IMR-90 (cell line): ENCODE measurements around the gene GOLGA8N. TPM values are rescaled to one million over a fixed set of nuclear protein-coding genes. Genes with fewer than 3 reads are reported as not detected.
A peak's percentile ranks its signal among the peaks of the same experiment; 100 is the strongest.

ENCODE experiments used
- ATAC-seq: fragments of 200-7000 bp; cut with Tn5 transposase; 2 replicates; pipeline ENCODE4 v1.9.1; 2020; ENCODE audit warnings: low read depth, mild to moderate bottlenecking, moderate library complexity
- BruUV-seq: library from RNA; stranded (reverse); fragments of 400-500 nt; replicated peaks from 2 replicates; lab custom pipeline; 2021; lab: Mats Ljungman, UMichigan
- CTCF ChIA-PET: fragments of 300-600 bp; formaldehyde crosslinking; extraction: SDS; loops from one replicate; lab custom pipeline; 2021; ENCODE audit warnings: antibody characterized with exemption; lab: Yijun Ruan, JAX
- POLR2A ChIA-PET: fragments of 300-600 bp; sonication (Branson Sonifier 250); formaldehyde crosslinking; loops from one replicate; lab custom pipeline; 2022; ENCODE audit warnings: antibody characterized with exemption; ENCODE audit not compliant: unreplicated experiment; lab: Charles Lee
- DNase-seq: peaks from one replicate; pipeline ENCODE4 v3.0.0; 2013
- H2AFZ ChIP-seq: replicated peaks from 2 replicates; pipeline ENCODE3; 2013; ENCODE audit warnings: low read length, mild to moderate bottlenecking; ENCODE audit not compliant: poor library complexity
- H2AK5ac ChIP-seq: 2 replicates; pipeline ENCODE4 v1.6.1; 2013; ENCODE audit warnings: low read depth, low read length, inconsistent platforms
- H2AK9ac ChIP-seq: replicated peaks from 2 replicates; pipeline ENCODE3; 2013; ENCODE audit warnings: mild to moderate bottlenecking, low read depth, low read length, moderate library complexity; ENCODE audit not compliant: poor library complexity
- H2BK120ac ChIP-seq: 2 replicates; pipeline ENCODE4 v1.6.1; 2013; ENCODE audit warnings: low read depth, low read length, inconsistent platforms
- H2BK15ac ChIP-seq: 3 replicates; pipeline ENCODE4 v1.6.1; 2013; ENCODE audit warnings: low read depth, low read length, inconsistent platforms
- H2BK20ac ChIP-seq: 2 replicates; pipeline ENCODE4 v1.6.1; 2013; ENCODE audit warnings: low read depth, mild to moderate bottlenecking, inconsistent platforms, low read length, moderate library complexity
- H2BK5ac ChIP-seq: 2 replicates; pipeline ENCODE4 v1.6.1; 2013; ENCODE audit warnings: mild to moderate bottlenecking, low read depth, low read length, inconsistent platforms; ENCODE audit not compliant: poor library complexity, severe bottlenecking
- H3K14ac ChIP-seq: replicated peaks from 2 replicates; pipeline ENCODE4 v1.6.1; 2013; ENCODE audit warnings: low read depth, low read length, inconsistent platforms
- H3K18ac ChIP-seq: 2 replicates; pipeline ENCODE4 v1.6.1; 2013; ENCODE audit warnings: low read depth, low read length, control low read depth
- H3K23ac ChIP-seq: 2 replicates; pipeline ENCODE4 v1.6.1; 2013; ENCODE audit warnings: low read depth, low read length, inconsistent platforms
- H3K27ac ChIP-seq: 2 replicates; pipeline ENCODE4 v1.5.1; 2013; ENCODE audit warnings: mild to moderate bottlenecking, control low read depth, low read length; ENCODE audit not compliant: insufficient read depth
- H3K27me3 ChIP-seq: 2 replicates; pipeline ENCODE4 v1.6.1; 2013; ENCODE audit warnings: low read length; ENCODE audit not compliant: control insufficient read depth, insufficient read depth
- H3K36me3 ChIP-seq: 2 replicates; pipeline ENCODE4 v1.6.1; 2013; ENCODE audit warnings: low read length, mixed read lengths; ENCODE audit not compliant: control insufficient read depth, insufficient read depth
- H3K4ac ChIP-seq: 2 replicates; pipeline ENCODE4 v1.6.1; 2013; ENCODE audit warnings: low read depth, low read length, inconsistent platforms
- H3K4me1 ChIP-seq: 2 replicates; pipeline ENCODE4 v1.6.1; 2013; ENCODE audit warnings: low read length, mixed read lengths; ENCODE audit not compliant: control insufficient read depth, insufficient read depth
- H3K4me2 ChIP-seq: 2 replicates; pipeline ENCODE4 v1.6.1; 2013; ENCODE audit warnings: low read depth, mild to moderate bottlenecking, control low read depth, low read length, moderate library complexity
- H3K4me3 ChIP-seq: 2 replicates; pipeline ENCODE4 v1.5.1; 2013; ENCODE audit warnings: low read depth, mild to moderate bottlenecking, control low read depth, low read length, moderate library complexity; ENCODE audit not compliant: insufficient read depth
- H3K56ac ChIP-seq: 2 replicates; pipeline ENCODE4 v1.6.1; 2013; ENCODE audit warnings: low read length, inconsistent platforms; ENCODE audit not compliant: insufficient read depth; ENCODE audit errors: extremely low read depth
- H3K79me1 ChIP-seq, 2 experiments: 2 replicates each; pipeline ENCODE4 v1.6.1; 2013; ENCODE audit warnings: low read length in 2 of 2, inconsistent platforms in 1 of 2, low read depth in 1 of 2
- H3K9ac ChIP-seq: 2 replicates; pipeline ENCODE4 v1.6.1; 2013; ENCODE audit warnings: low read depth, low read length, control low read depth
- H3K9me1 ChIP-seq: 2 replicates; pipeline ENCODE4 v1.6.1; 2013; ENCODE audit warnings: low read length, inconsistent platforms; ENCODE audit not compliant: insufficient read depth
- H3K9me3 ChIP-seq: 2 replicates; pipeline ENCODE4 v1.6.1; 2013; ENCODE audit warnings: low read length; ENCODE audit not compliant: control insufficient read depth, insufficient read depth
- H4K20me1 ChIP-seq: 2 replicates; pipeline ENCODE4 v1.6.1; 2013; ENCODE audit warnings: low read length, inconsistent platforms; ENCODE audit not compliant: insufficient read depth
- H4K5ac ChIP-seq: 2 replicates; pipeline ENCODE4 v1.6.1; 2013; ENCODE audit warnings: mild to moderate bottlenecking, low read depth, low read length, control low read depth
- H4K8ac ChIP-seq, 2 experiments: 2 replicates each; pipeline ENCODE4 v1.6.1; 2013; ENCODE audit warnings: low read depth in 2 of 2, low read length in 2 of 2, control low read depth in 1 of 2, inconsistent platforms in 1 of 2
- H4K91ac ChIP-seq: 2 replicates; pipeline ENCODE4 v1.6.1; 2013; ENCODE audit warnings: low read depth, low read length, inconsistent platforms; ENCODE audit not compliant: insufficient read depth
- BHLHE40 ChIP-seq: fragments of 150-350 bp; IDR thresholded peaks from 2 replicates; pipeline ENCODE4 v1.6.1; 2016; ENCODE audit warnings: mild to moderate bottlenecking, low read depth, low read length
- CHD1 ChIP-seq: IDR thresholded peaks from 2 replicates; pipeline ENCODE4 v1.6.1; 2012; ENCODE audit warnings: low read depth, low read length, improper control_type of control experiment
- CTCF ChIP-seq: conservative IDR thresholded peaks from 2 replicates; pipeline ENCODE4 v1.5.1; 2012; ENCODE audit warnings: mild to moderate bottlenecking, low read depth, low read length, improper control_type of control experiment
- RAD21 ChIP-seq: IDR thresholded peaks from 2 replicates; pipeline ENCODE4 v1.6.1; 2012; ENCODE audit warnings: low read length, improper control_type of control experiment
- SMC3 ChIP-seq: fragments of 150-350 bp; IDR thresholded peaks from 2 replicates; pipeline ENCODE4 v1.6.1; 2016; ENCODE audit warnings: low read depth, mild to moderate bottlenecking, antibody characterized with exemption, low read length, moderate library complexity
- WGBS, 2 experiments: methylation state at CpG; one replicate each; pipeline versions ENCODE4 v1.1.5 to v1.1.7; 2013; ENCODE audit warnings: missing lambda C conversion rate in 2 of 2; ENCODE audit not compliant: insufficient read length in 1 of 2; ENCODE audit errors: extremely low coverage in 2 of 2; 5-methylcytosine and 5-hydroxymethylcytosine counted together
- dilution Hi-C: fragments of 300-500 bp; cut with HindIII; formaldehyde crosslinking; loops from one replicate; pipeline ENCODE4 v1.14.3; 2018; ENCODE audit warnings: low sequenced_read_pairs; ENCODE audit not compliant: unreplicated experiment
- in situ Hi-C: fragments of 300-500 bp; cut with MboI; formaldehyde crosslinking; loops from 3 replicates; pipeline ENCODE4 v1.14.3; 2019; ENCODE audit warnings: low sequenced_read_pairs, inconsistent platforms, mixed read lengths
- intact Hi-C: fragments of 100-400 bp; cut with micrococcal nuclease; formaldehyde crosslinking; loops from 2 replicates; pipeline ENCODE4 v1.10.0; 2022
- polyA plus RNA-seq, 3 experiments: library from polyadenylated mRNA; depleted of rRNA; stranded (reverse); fragments of >200 nt; gene quantifications; 2 replicates each; pipeline ENCODE4 v1.2.3, GENCODE V29; 2012; ENCODE audit warnings: low replicate concordance in 1 of 3
- total RNA-seq: library from RNA; depleted of rRNA; stranded (reverse); fragments of >200 nt; gene quantifications from 2 replicates; pipeline ENCODE4 v1.2.3, GENCODE V29; 2012

The GOLGA8N gene
- total and polyA plus RNA-seq, 2 of the 4 experiments (the other 2 are of a cell fraction): 0.72 to 1.8 TPM

- Histone ChIP-seq H3K18ac (no peak overlapping the region), H4K8ac (no peak overlapping the region), H2BK5ac (no peak overlapping the region), H3K56ac (no peak overlapping the region), H3K4ac (no peak overlapping the region), H2AFZ (no peak overlapping the region), H2BK20ac (no peak overlapping the region), H3K4me1 (peaks cover 4% of the 10 kb centered on the region; the same call in 1 of the 2 replicates), H2AK5ac (no peak overlapping the region), H2BK120ac (peak overlapping the region; percentile 29; the same call in 1 of the 2 replicates), H3K9me1 (no peaks in the 10 kb centered on the region), H3K9ac (no peak overlapping the region), H3K79me1 (peaks cover 6 to 21% of the 10 kb centered on the region in 2 experiments; a peak in 2 of 4 replicates), H2AK9ac (no peak overlapping the region), H4K5ac (no peak overlapping the region), H3K4me2 (no peak overlapping the region), H3K23ac (no peak overlapping the region), H3K27me3 (no peaks in the 10 kb centered on the region), H4K20me1 (no peaks in the 10 kb centered on the region), H2BK15ac (no peak overlapping the region), H3K36me3 (no peaks in the 10 kb centered on the region), H3K27ac (no peak overlapping the region), H3K14ac (no peak overlapping the region), H4K91ac (no peak overlapping the region), H3K9me3 (no peaks in the 10 kb centered on the region), H3K4me3 (no peak overlapping the region)
- peak; percentile 49; the same call in 1 of the 2 replicates for ATAC-seq
- no TSS peak for BruUV-seq
- TF ChIP-seq CTCF: peak; percentile 53
- no peak for TF ChIP-seq CHD1
- peak; percentile 41 for TF ChIP-seq SMC3
- no peak for TF ChIP-seq BHLHE40
- TF ChIP-seq RAD21: peak; percentile 32
- intact Hi-C loops (no loop called here), dilution Hi-C loops (no loop called here), in situ Hi-C loops (loop anchor here (5.0 kb wide), 1 partner anchor 483 kb away; no protein-coding TSS in a partner anchor)
- WGBS, 2 experiments: 75% methylated on average over 1 of the region's 5 CpGs; no CpG with 5 or more reads in 1 of the 2 experiments
- POLR2A ChIA-PET: interaction anchor here (0.6 kb wide), 1 partner anchor 417 kb away, joined by 5 read pairs; no protein-coding TSS in a partner anchor
- DNase-seq: peak; percentile 39
- CTCF ChIA-PET: interaction anchor here (0.7 to 3.5 kb wide), 10 partner anchors 10 to 485 kb away, joined by 3 to 24 read pairs (median 4); no protein-coding TSS in a partner anchor
Observed at GRCh38 chr15:32649342-32649741, 56.1 kb downstream of the GOLGA8N start.
